Measurements from ENCODE around the gene RASSF5.
"Not testable (repeated sequence)": the region's sequence is repeated elsewhere in the genome, so short reads cannot be mapped to it uniquely, and the experiment has no call there.

RASSF5 gene

GRCh38 chr1:206479183-206480125, 27.9 kb upstream of the RASSF5 start:
- DNase-seq (ENCODE audit: low read depth): peak; percentile 91
- no peak overlapping the region for H3K4me3 ChIP-seq (ENCODE audit: low read depth, low read length)
- TF ChIP-seq, protein P1, sequence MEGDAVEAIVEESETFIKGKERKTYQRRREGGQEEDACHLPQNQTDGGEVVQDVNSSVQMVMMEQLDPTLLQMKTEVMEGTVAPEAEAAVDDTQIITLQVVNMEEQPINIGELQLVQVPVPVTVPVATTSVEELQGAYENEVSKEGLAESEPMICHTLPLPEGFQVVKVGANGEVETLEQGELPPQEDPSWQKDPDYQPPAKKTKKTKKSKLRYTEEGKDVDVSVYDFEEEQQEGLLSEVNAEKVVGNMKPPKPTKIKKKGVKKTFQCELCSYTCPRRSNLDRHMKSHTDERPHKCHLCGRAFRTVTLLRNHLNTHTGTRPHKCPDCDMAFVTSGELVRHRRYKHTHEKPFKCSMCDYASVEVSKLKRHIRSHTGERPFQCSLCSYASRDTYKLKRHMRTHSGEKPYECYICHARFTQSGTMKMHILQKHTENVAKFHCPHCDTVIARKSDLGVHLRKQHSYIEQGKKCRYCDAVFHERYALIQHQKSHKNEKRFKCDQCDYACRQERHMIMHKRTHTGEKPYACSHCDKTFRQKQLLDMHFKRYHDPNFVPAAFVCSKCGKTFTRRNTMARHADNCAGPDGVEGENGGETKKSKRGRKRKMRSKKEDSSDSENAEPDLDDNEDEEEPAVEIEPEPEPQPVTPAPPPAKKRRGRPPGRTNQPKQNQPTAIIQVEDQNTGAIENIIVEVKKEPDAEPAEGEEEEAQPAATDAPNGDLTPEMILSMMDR (conservative IDR thresholded peaks at IDR 0.05; ENCODE audit: low read depth, low read length): peak; percentile 87

- no peak for DNase-seq (ENCODE audit: low read depth)
- H3K4me3 ChIP-seq (ENCODE audit: low read depth, low read length): no peak overlapping the region
- TF ChIP-seq, protein P1 (conservative IDR thresholded peaks at IDR 0.05; ENCODE audit: low read depth, low read length): no peak
Measured at GRCh38 chr1:206480211-206480610, 27.1 kb upstream of the RASSF5 start.

- no peak for DNase-seq (ENCODE audit: low read depth)
- H3K4me3 ChIP-seq (ENCODE audit: low read depth, low read length): no peak overlapping the region
- TF ChIP-seq, protein P1 (conservative IDR thresholded peaks at IDR 0.05; ENCODE audit: low read depth, low read length): no peak
Measured at GRCh38 chr1:206482611-206483010, 24.7 kb upstream of the RASSF5 start.

- H3K4me3 ChIP-seq (ENCODE audit: low read depth, low read length); DNase-seq (ENCODE audit: low read depth): not testable (repeated sequence)
Measured at GRCh38 chr1:206483864-206484263, 23.5 kb upstream of the RASSF5 start.

- TF ChIP-seq, protein P1 (conservative IDR thresholded peaks at IDR 0.05; ENCODE audit: low read depth, low read length): no peak
- DNase-seq (ENCODE audit: low read depth): no peak
- H3K4me3 ChIP-seq (ENCODE audit: low read depth, low read length): no peak overlapping the region
Measured at GRCh38 chr1:206484901-206485300, 22.4 kb upstream of the RASSF5 start.

DNA sequence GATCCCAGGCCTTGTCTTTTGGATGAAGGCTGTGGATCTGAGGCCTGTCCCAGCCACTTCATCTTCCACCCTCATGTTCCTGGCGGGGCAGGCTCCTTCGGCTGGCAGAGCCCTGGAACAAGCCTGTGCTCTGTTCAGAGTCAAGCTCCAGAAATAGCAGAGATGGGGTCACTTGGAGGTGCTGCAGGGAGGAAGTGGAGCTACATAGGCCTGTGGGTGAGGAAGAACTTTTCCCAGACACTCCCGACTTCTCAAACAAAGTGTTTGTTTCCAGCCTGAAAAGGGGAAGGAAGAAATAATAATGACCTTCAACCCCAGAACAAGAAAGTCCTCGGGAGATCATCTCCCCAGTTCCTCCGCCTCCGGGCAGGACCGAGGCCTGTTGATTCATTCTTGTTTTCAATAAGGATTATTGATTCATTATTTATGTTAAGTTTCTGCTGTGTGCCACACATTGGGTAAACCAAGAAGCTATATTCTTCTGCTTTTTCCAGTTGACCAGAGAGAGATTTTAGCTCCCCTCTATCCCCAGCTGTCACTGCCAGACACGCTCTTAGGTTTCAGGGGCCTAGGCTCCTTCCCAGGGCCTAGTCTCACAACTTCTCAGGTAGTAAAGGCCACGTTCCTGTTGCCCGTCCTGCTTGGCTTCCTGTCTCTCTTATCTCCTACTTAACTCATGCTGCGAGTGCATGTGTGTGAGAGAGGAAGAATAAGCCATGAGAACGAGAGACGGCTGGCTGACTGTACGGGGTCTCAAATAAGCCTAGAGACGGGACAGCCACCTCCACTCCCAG, 20.1 kb upstream of the RASSF5 start:
- no peak overlapping the region for H3K4me3 ChIP-seq (ENCODE audit: low read depth, low read length)
- no peak for DNase-seq (ENCODE audit: low read depth)
- TF ChIP-seq, protein P1 (conservative IDR thresholded peaks at IDR 0.05; ENCODE audit: low read depth, low read length): no peak

DNA sequence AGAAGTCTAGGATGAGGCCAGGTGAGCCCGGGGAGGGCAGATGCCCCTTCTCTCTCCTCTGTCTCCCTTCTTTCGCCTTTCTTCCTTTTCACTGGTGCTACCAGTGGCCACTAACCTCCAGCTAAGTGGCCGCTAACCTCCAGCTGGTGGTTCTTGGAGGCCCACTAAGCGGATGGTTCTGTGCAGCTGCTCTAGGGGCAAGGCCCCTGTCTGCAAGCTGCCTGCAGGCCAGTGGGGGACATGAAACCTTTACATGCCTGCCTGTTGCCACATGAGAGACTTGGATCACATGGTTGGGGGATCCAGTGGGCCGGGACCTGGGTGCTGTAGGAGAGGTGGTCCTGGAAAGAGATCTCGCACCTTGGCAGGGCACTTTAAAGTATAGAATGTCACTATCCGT, 19.4 kb upstream of the RASSF5 start:
- H3K4me3 ChIP-seq (ENCODE audit: low read depth, low read length): no peak overlapping the region
- TF ChIP-seq, protein P1 (conservative IDR thresholded peaks at IDR 0.05; ENCODE audit: low read depth, low read length): no peak
- DNase-seq (ENCODE audit: low read depth): no peak

Measured in choroid plexus epithelial cell (primary cell).